PC-9 (cell line): Measurements from ENCODE around the gene TUG1. TPM values are rescaled to one million over a fixed set of nuclear protein-coding genes. Genes with fewer than 3 reads are reported as not detected.
A peak's percentile ranks its signal among the peaks of the same experiment; 100 is the strongest.

ENCODE experiments used
- BruUV-seq: library from RNA; stranded (reverse); fragments of 400-500 nt; replicated peaks from 2 replicates; lab custom pipeline; 2021; lab: Mats Ljungman, UMichigan
- CTCF ChIA-PET: fragments of 300-600 bp; sonication (Branson Sonifier 250); formaldehyde crosslinking; loops from one replicate; lab custom pipeline; 2022; ENCODE audit warnings: antibody characterized with exemption; lab: Charles Lee
- POLR2A ChIA-PET: fragments of 300-600 bp; sonication (Branson Sonifier 250); formaldehyde crosslinking; loops from one replicate; lab custom pipeline; 2022; ENCODE audit warnings: antibody characterized with exemption; ENCODE audit not compliant: unreplicated experiment; lab: Charles Lee
- DNase-seq, 2 experiments: peaks; one replicate each; pipeline versions ENCODE4 v3.0.0 to v3.0.0-alpha.2; 2015 to 2022; ENCODE audit warnings: mixed read lengths in 1 of 2
- H2AFZ ChIP-seq: fragments of 200-600 bp; sonication (generic); 2 replicates; pipeline ENCODE4 v1.8.1; 2017; ENCODE audit warnings: antibody characterized with exemption
- H3F3A ChIP-seq: fragments of 200-600 bp; sonication (generic); 2 replicates; pipeline ENCODE4 v1.8.1; 2017; ENCODE audit warnings: antibody characterized with exemption, mild to moderate bottlenecking, low read depth; ENCODE audit not compliant: insufficient read depth
- H3K27ac ChIP-seq: fragments of 200-600 bp; sonication (generic); 2 replicates; pipeline ENCODE4 v1.6.1; 2016; ENCODE audit warnings: mixed run types
- H3K27me3 ChIP-seq: fragments of 200-600 bp; sonication (generic); 2 replicates; pipeline ENCODE4 v1.6.1; 2016; ENCODE audit warnings: low read depth, mixed run types; ENCODE audit not compliant: insufficient read depth
- H3K36me3 ChIP-seq: fragments of 200-600 bp; sonication (generic); 2 replicates; pipeline ENCODE4 v1.6.1; 2016; ENCODE audit warnings: low read depth, mixed run types
- H3K4me1 ChIP-seq: fragments of 200-600 bp; sonication (generic); replicated peaks from 2 replicates; pipeline ENCODE4 v1.6.1; 2016; ENCODE audit warnings: mixed run types; ENCODE audit not compliant: insufficient read depth
- H3K4me2 ChIP-seq: fragments of 200-600 bp; sonication (generic); 2 replicates; pipeline ENCODE4 v1.6.1; 2017; ENCODE audit warnings: mixed run types
- H3K4me3 ChIP-seq: fragments of 200-600 bp; sonication (generic); 2 replicates; pipeline ENCODE4 v1.6.1; 2016; ENCODE audit warnings: mixed run types
- H3K79me2 ChIP-seq: fragments of 200-600 bp; sonication (generic); 2 replicates; pipeline ENCODE4 v1.6.1; 2017; ENCODE audit warnings: low read depth, mixed run types
- H3K9me2 ChIP-seq: fragments of 200-600 bp; sonication (generic); 2 replicates; pipeline ENCODE4 v1.8.1; 2017; ENCODE audit warnings: mild to moderate bottlenecking; ENCODE audit not compliant: insufficient read depth
- H3K9me3 ChIP-seq: fragments of 200-600 bp; sonication (generic); 2 replicates; pipeline ENCODE4 v1.8.1; 2016; ENCODE audit warnings: low read depth; ENCODE audit not compliant: insufficient read depth
- H4K20me1 ChIP-seq: fragments of 200-600 bp; sonication (generic); 2 replicates; pipeline ENCODE4 v1.8.1; 2017; ENCODE audit not compliant: insufficient read depth
- EZH2 ChIP-seq: fragments of 200-600 bp; sonication (generic); IDR thresholded peaks from 2 replicates; pipeline ENCODE4 v1.8.0; 2017; ENCODE audit warnings: antibody characterized with exemption, low read depth
- intact Hi-C: fragments of 100-400 bp; cut with micrococcal nuclease; formaldehyde crosslinking; loops from one replicate; pipeline ENCODE4 v1.10.0; 2022; ENCODE audit not compliant: unreplicated experiment
- total RNA-seq: library from RNA; stranded (reverse); gene quantifications from 2 replicates; pipeline ENCODE4 v1.2.3, GENCODE V29; 2021
- TF ChIP-seq, protein P1 (sequence below): fragments of 200-600 bp; sonication (generic); conservative IDR thresholded peaks from 2 replicates; pipeline ENCODE4 v1.6.1; 2017; ENCODE audit warnings: mixed run types, antibody characterized with exemption, mild to moderate bottlenecking, moderate library complexity

TUG1 gene
- total RNA-seq, 1 experiment from 2014 or later: 105 TPM

DNA sequence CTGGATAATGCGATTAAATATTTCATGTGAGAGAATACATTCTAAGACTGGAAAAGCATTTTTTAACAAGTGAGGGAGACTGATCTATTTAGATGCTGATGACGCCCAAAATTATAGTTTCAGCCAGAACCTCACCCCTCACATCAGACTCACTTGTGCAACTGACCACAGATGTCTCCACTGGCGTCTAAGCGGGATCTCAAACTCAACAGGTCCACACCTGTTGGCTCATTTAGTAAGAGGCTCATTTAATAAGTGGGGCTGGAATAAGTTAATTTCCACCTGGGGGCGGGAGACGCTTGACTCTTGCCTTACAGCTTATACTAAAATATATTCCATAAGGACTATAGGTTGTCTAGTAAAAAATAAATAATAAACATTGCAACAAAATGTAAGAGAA lies 48.0 kb upstream of the TUG1 start:
- Histone ChIP-seq H3K9me3 (no peaks in the 10 kb centered on the region), H2AFZ (no peak overlapping the region), H3K27ac (no peak overlapping the region), H4K20me1 (no peaks in the 10 kb centered on the region), H3K36me3 (no peaks in the 10 kb centered on the region), H3K27me3 (no peaks in the 10 kb centered on the region), H3K4me1 (no peaks in the 10 kb centered on the region), H3K79me2 (no peaks in the 10 kb centered on the region), H3K9me2 (no peaks in the 10 kb centered on the region), H3K4me3 (no peak overlapping the region), H3F3A (peaks cover 11% of the 10 kb centered on the region), H3K4me2 (no peak overlapping the region)
- intact Hi-C loops: loop anchor here (10.0 kb wide), 1 partner anchor 286 kb away; the partner anchor contains the start of gene SLC35E4
- BruUV-seq: no TSS peak
- DNase-seq: no peak
- ChIA-PET CTCF (interaction anchor here (0.7 kb wide), 1 partner anchor 93 kb away, joined by 3 read pairs; no protein-coding TSS in a partner anchor), POLR2A (interaction anchor here (0.6 to 0.7 kb wide), 2 partner anchors 272 to 327 kb away, joined by 5 to 15 read pairs; no protein-coding TSS in a partner anchor)
- TF ChIP-seq EZH2: no peak
- TF ChIP-seq, protein P1, sequence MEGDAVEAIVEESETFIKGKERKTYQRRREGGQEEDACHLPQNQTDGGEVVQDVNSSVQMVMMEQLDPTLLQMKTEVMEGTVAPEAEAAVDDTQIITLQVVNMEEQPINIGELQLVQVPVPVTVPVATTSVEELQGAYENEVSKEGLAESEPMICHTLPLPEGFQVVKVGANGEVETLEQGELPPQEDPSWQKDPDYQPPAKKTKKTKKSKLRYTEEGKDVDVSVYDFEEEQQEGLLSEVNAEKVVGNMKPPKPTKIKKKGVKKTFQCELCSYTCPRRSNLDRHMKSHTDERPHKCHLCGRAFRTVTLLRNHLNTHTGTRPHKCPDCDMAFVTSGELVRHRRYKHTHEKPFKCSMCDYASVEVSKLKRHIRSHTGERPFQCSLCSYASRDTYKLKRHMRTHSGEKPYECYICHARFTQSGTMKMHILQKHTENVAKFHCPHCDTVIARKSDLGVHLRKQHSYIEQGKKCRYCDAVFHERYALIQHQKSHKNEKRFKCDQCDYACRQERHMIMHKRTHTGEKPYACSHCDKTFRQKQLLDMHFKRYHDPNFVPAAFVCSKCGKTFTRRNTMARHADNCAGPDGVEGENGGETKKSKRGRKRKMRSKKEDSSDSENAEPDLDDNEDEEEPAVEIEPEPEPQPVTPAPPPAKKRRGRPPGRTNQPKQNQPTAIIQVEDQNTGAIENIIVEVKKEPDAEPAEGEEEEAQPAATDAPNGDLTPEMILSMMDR: no peak

GRCh38 chr22:30922151-30922611 lies 46.9 kb upstream of the TUG1 start:
- TF ChIP-seq EZH2: no peak
- TF ChIP-seq, protein P1: no peak
- peak in 1 of 2 experiments; percentile 26 for DNase-seq
- CTCF ChIA-PET: interaction anchor here (0.6 kb wide), 1 partner anchor 307 kb away, joined by 8 read pairs; no protein-coding TSS in a partner anchor
- H3K79me2 ChIP-seq: no peaks in the 10 kb centered on the region
- H3K4me1 ChIP-seq: no peaks in the 10 kb centered on the region
- intact Hi-C loops: loop anchor here (10.0 kb wide), 1 partner anchor 287 kb away; the partner anchor contains the start of gene SLC35E4
- no peaks in the 10 kb centered on the region for H3K36me3 ChIP-seq
- H3K27ac ChIP-seq: no peak overlapping the region
- H3K9me2 ChIP-seq: no peaks in the 10 kb centered on the region
- POLR2A ChIA-PET: interaction anchor here (0.6 to 0.7 kb wide), 3 partner anchors 116 to 705 kb away, joined by 3 to 19 read pairs (median 4); no protein-coding TSS in a partner anchor
- no peaks in the 10 kb centered on the region for H4K20me1 ChIP-seq
- BruUV-seq: no TSS peak
- no peaks in the 10 kb centered on the region for H3K9me3 ChIP-seq
- no peak overlapping the region for H2AFZ ChIP-seq
- no peak overlapping the region for H3K4me3 ChIP-seq
- H3K27me3 ChIP-seq: no peaks in the 10 kb centered on the region
- H3F3A ChIP-seq: peaks cover 13% of the 10 kb centered on the region
- H3K4me2 ChIP-seq: no peak overlapping the region

GRCh38 chr22:30923168-30923900 lies 45.7 kb upstream of the TUG1 start:
- no peaks in the 10 kb centered on the region for H4K20me1 ChIP-seq
- H3F3A ChIP-seq: peaks cover 13% of the 10 kb centered on the region
- TF ChIP-seq, protein P1: no peak
- no peak for TF ChIP-seq EZH2
- no peak overlapping the region for H3K4me2 ChIP-seq
- intact Hi-C loops: loop anchor here (10.0 kb wide), 1 partner anchor 289 kb away; the partner anchor contains the start of gene SLC35E4
- H3K79me2 ChIP-seq: no peaks in the 10 kb centered on the region
- H3K4me3 ChIP-seq: no peak overlapping the region
- no peaks in the 10 kb centered on the region for H3K9me3 ChIP-seq
- BruUV-seq: no TSS peak
- no peak for DNase-seq
- H3K4me1 ChIP-seq: no peaks in the 10 kb centered on the region
- peaks cover 3% of the 10 kb centered on the region; the same call in 1 of the 2 replicates for H3K36me3 ChIP-seq
- no peaks in the 10 kb centered on the region for H3K27me3 ChIP-seq
- H2AFZ ChIP-seq: no peak overlapping the region
- CTCF ChIA-PET: no interaction called here
- no peak overlapping the region for H3K27ac ChIP-seq
- POLR2A ChIA-PET: interaction anchor here (0.6 kb wide), 1 partner anchor 102 kb away, joined by 5 read pairs; no protein-coding TSS in a partner anchor
- no peaks in the 10 kb centered on the region for H3K9me2 ChIP-seq
